Activated CD8-positive, alpha-beta memory T cell treated with anti-CD3 and anti-CD28 coated beads, Interleukin-2, amount 10 ng/mL, durations not matched to agents 7 days and 5 days (primary cell): ENCODE measurements around the gene CAPN8. TPM values are rescaled to one million over a fixed set of nuclear protein-coding genes. Genes with fewer than 3 reads are reported as not detected.

ENCODE experiments used
- ATAC-seq: fragments of 150-1000 bp; cut with Tn5 transposase; one replicate; pipeline ENCODE4 v1.10.0; 2021; ENCODE audit warnings: moderate library complexity
- CTCF ChIA-PET: fragments of 350-600 bp; sonication (Branson Sonifier 250); formaldehyde crosslinking; loops from one replicate; lab custom pipeline; 2021; ENCODE audit warnings: antibody characterized with exemption; lab: Charles Lee
- DNase-seq: peaks from one replicate; pipeline ENCODE4 v3.0.0-alpha.2; 2020
- H3K27ac Mint-ChIP-seq: one replicate; pipeline ENCODE4 v1.8.0; 2021; ENCODE audit warnings: mild to moderate bottlenecking, mixed read lengths
- H3K27me3 Mint-ChIP-seq: one replicate; pipeline ENCODE4 v1.8.0; 2021; ENCODE audit warnings: mixed read lengths
- H3K36me3 Mint-ChIP-seq: one replicate; pipeline ENCODE4 v1.8.0; 2021; ENCODE audit warnings: mild to moderate bottlenecking, mixed read lengths
- H3K4me1 Mint-ChIP-seq: one replicate; pipeline ENCODE4 v1.8.0; 2021; ENCODE audit warnings: mixed read lengths
- H3K4me3 Mint-ChIP-seq: one replicate; pipeline ENCODE4 v1.8.0; 2021; ENCODE audit warnings: mild to moderate bottlenecking, moderate library complexity, mixed read lengths
- H3K9me3 Mint-ChIP-seq: one replicate; pipeline ENCODE4 v1.8.0; 2022; ENCODE audit warnings: low read depth, mixed read lengths
- total RNA-seq, 2 experiments: library from RNA; stranded (reverse); gene quantifications; one replicate each; pipeline ENCODE4 v1.2.3, GENCODE V29; 2021

The CAPN8 gene
- total RNA-seq, 2 experiments from 2014 or later = not detected

DNA sequence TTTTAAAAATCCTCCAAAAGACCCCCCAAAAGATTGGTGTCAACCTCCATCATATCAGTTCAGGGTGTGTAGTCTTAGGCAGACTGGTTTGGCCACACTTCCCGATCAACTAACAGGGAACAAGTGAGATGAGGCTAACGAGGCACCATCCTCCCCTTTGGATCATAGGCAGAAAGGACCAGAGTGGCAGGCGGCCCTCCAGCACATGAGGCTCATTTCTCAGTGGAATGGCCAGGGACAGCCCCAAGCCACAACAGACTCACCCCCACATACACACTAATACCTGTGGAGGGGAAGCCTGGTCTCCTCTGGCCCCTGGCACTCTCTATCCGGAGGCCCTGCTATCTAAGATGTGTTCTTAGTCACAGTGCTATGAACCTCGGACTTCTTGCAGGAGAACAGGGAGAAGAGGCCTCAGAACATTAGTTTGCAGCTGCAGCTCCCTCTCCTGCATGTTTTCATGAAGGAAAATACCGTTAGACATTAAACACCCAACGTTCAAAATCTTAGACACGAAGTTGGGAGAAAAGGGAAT, 29.6 kb upstream of the CAPN8 start:
- no peaks in the 10 kb centered on the region for H3K36me3 Mint-ChIP-seq
- H3K4me1 Mint-ChIP-seq = peaks cover 10% of the 10 kb centered on the region
- DNase-seq = no peak
- ATAC-seq = no peak
- H3K27me3 Mint-ChIP-seq = no peaks in the 10 kb centered on the region
- no peak overlapping the region for H3K27ac Mint-ChIP-seq
- H3K9me3 Mint-ChIP-seq = no peaks in the 10 kb centered on the region
- CTCF ChIA-PET = interaction anchor here (0.9 to 2.7 kb wide), 5 partner anchors 11 to 85 kb away, joined by 3 to 37 read pairs (median 4); no protein-coding TSS in a partner anchor
- H3K4me3 Mint-ChIP-seq = no peak overlapping the region

DNA sequence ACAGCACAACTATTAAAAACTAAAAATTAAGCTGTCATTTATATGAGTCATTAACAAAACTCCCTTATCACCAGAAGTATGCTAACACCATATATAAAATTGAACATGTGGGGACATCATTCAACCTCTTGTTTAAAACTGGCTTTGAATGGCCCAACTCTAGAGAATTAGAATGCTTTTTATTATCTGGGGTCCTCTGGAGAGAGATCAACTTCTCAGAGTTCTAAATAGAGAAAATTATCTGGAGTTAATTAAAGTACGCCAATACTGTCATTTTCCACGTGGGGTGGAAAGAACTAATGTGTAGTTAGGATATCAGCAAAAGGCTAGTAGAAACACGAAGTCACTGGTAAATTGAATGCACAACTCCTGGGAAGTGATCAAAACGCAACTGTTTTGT, 25.6 kb upstream of the CAPN8 start:
- peaks cover 2% of the 10 kb centered on the region for H3K9me3 Mint-ChIP-seq
- H3K4me1 Mint-ChIP-seq = peaks cover 4% of the 10 kb centered on the region
- H3K27me3 Mint-ChIP-seq = peaks cover 12% of the 10 kb centered on the region
- DNase-seq (no peak), ATAC-seq (no peak)
- no peaks in the 10 kb centered on the region for H3K36me3 Mint-ChIP-seq
- H3K4me3 Mint-ChIP-seq = no peak overlapping the region
- no peak overlapping the region for H3K27ac Mint-ChIP-seq
- CTCF ChIA-PET = no interaction called here

DNA sequence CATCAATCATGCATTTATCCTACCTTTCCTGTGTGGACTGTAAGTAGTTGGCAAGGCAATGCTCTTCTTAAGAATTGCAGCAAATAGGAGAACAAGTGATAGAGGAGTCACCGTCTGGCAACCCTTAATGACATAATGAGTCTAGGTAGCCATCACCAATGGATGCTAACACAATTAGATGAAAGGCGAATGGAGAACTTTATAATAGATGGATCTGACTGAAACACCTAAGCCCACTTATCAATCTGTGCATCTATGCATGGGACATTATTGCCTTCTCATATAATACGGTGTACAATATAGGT, 18.9 kb upstream of the CAPN8 start:
- Mint-ChIP-seq H3K4me1 (peaks cover 4% of the 10 kb centered on the region), H3K9me3 (peaks cover 2% of the 10 kb centered on the region), H3K27me3 (peaks cover 28% of the 10 kb centered on the region), H3K27ac (no peak overlapping the region), H3K4me3 (no peak overlapping the region), H3K36me3 (no peaks in the 10 kb centered on the region)
- DNase-seq = no peak
- CTCF ChIA-PET = interaction anchor here (1.1 to 1.2 kb wide), 3 partner anchors 127 to 551 kb away, joined by 3 to 5 read pairs (median 3); no protein-coding TSS in a partner anchor
- ATAC-seq = no peak

DNA sequence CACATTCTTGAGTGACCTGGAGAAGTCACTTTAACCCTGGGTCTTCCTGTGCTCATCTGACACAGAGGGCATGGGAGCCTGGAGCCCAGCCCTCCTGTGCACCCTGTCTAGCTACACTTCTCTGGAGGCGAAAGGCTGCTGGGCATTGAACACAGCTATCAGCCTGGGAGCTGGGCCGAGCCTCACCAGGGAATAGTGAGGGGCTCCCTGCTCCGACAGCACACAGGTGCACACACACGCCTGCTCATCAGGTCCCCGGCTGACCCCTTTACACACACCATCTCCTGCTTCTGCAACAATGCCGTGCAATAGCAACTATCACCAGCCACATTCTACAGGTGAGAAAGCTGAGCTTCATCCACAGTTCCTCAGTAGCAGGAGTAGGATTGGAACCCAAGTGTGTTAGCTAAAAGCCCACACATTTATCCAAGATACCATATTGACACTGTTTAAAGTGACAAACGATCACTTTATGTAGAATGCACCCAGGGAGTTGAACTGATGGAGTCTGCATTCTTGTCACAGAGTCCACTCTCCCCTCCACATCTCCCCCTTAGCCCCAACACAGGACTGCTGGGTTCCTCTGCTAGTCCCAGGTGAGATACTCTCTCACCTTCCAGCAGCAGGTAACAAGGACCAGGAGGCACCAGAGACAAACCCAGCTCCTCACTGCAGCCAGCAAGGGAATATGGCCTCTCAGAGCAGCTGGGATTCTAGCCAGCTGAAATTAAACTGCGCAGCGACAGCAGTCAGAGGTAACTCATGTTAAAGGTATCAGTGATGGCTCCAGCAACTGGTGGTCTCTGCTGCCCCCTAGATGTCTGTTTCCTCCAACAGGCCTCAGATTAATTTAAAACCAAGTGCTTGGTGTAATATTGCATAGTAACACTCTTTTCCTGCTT, 18.3 kb upstream of the CAPN8 start:
- H3K4me1 Mint-ChIP-seq = peaks cover under 1% of the 10 kb centered on the region
- peaks cover 2% of the 10 kb centered on the region for H3K9me3 Mint-ChIP-seq
- no peaks in the 10 kb centered on the region for H3K36me3 Mint-ChIP-seq
- DNase-seq (peak; percentile 62), ATAC-seq (peak; percentile 42)
- peaks cover 28% of the 10 kb centered on the region for H3K27me3 Mint-ChIP-seq
- CTCF ChIA-PET = interaction anchor here (0.9 to 1.4 kb wide), 6 partner anchors 19 to 550 kb away, joined by 3 to 5 read pairs (median 3); no protein-coding TSS in a partner anchor
- no peak overlapping the region for H3K27ac Mint-ChIP-seq
- H3K4me3 Mint-ChIP-seq = no peak overlapping the region

DNA sequence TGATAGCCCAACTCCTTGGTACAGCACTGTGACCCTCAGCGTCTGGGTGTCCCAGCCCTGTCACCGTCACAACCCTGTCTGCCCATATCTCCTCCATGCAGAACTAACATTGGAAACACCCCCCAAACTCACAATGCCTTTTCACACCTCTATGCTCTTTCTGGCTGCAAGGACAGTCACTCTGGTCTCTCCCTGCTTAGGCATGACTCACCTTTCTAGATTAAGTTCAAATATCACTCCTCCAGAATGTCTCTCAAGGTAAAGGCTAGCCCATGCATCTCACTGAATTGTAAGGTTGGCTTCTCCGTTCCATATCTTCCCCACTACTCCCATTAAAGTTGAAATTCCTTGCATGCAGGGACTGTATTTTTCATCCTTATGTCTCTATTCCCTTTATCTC, 17.0 kb upstream of the CAPN8 start:
- Mint-ChIP-seq H3K4me1 (no peaks in the 10 kb centered on the region), H3K27ac (no peak overlapping the region), H3K27me3 (peaks cover 31% of the 10 kb centered on the region), H3K4me3 (no peak overlapping the region), H3K36me3 (no peaks in the 10 kb centered on the region), H3K9me3 (no peaks in the 10 kb centered on the region)
- ATAC-seq (no peak), DNase-seq (no peak)
- CTCF ChIA-PET = interaction anchor here (1.3 kb wide), 1 partner anchor 8 kb away, joined by 3 read pairs; no protein-coding TSS in a partner anchor

DNA sequence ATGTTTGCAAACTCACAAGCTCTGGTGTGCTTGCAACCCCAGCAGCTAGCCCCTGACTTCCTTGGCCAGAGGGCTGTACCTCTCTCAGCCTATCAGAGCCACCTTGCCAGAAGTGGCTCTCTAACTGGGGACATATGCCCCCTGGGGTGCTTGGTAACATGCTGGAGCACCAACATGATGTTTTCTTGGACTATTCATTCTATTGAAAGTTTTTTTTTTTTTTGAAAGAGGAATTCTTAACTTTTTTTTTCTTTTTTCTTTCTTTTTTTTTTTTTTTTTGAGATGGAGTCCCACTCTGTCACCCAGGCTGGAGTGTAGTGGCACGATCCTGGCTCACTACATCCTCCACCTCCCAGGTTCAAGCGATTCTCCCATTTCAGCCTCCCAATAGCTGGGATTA, 14.7 kb upstream of the CAPN8 start:
- Mint-ChIP-seq H3K4me1 (no peaks in the 10 kb centered on the region), H3K36me3 (no peaks in the 10 kb centered on the region), H3K9me3 (peaks cover 3% of the 10 kb centered on the region), H3K27me3 (peaks cover 27% of the 10 kb centered on the region), H3K27ac (no peak overlapping the region), H3K4me3 (no peak overlapping the region)
- ATAC-seq (no peak), DNase-seq (no peak)
- CTCF ChIA-PET = no interaction called here

DNA sequence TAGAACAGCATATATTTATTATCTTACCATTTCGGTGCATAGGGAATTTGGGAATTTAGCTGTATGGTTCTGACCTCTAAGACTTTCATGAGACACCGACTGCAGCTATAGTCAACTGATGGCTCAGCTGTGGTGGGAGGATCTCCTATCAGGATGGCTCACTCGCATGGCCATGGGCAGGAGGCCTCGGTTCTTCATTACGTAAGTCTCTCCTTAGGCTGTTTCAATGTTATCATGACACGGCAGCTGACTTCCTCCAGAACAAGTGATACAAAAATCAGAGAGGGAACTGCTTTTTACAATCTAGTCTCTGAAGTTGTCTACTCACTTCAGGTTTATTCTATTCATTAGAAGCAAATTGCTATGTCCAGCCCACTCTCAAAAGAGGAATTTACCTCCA, 13.3 kb upstream of the CAPN8 start:
- no peak overlapping the region for H3K4me3 Mint-ChIP-seq
- H3K27me3 Mint-ChIP-seq = peaks cover 22% of the 10 kb centered on the region
- ATAC-seq = no peak
- H3K27ac Mint-ChIP-seq = no peak overlapping the region
- no peak for DNase-seq
- H3K9me3 Mint-ChIP-seq = peaks cover 3% of the 10 kb centered on the region
- H3K36me3 Mint-ChIP-seq = no peaks in the 10 kb centered on the region
- CTCF ChIA-PET = no interaction called here
- no peaks in the 10 kb centered on the region for H3K4me1 Mint-ChIP-seq

DNA sequence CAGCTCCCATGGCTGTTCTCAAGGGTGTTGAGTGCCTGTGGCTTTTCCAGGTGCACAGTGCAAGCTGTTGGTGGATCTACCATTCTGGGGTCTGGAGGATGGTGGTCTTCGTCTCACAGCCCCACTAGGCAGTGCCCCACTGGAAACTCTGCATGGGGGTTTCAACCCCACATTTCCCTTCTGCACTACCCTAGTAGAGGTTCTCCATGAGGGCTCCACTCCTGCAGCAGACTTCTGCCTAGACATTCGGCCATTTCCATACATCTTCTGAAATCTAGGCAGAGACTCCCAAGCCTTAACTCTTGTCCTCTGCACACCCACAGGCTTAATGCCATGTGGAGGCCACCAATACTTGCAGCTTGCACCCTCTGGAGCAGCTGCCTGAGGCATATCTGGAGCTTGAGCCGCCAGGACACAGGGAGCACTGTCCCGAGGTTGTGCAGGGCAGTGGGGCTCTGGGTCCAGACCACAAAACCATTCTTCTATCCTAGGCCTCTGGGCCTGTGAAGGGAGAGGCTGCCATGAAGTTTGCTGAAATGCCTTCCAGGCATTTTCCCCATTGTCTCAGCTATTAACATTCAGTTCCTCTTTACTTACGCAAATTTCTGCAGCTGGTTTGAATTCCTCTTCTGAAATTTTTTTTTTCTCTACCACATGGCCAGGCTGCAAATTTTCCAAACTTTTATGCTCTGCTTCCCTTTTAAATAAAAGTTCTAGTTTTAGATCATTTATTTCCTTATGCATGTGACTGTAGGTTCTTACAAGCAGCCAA, 8.8 kb upstream of the CAPN8 start:
- CTCF ChIA-PET = no interaction called here
- Mint-ChIP-seq H3K4me1 (no peaks in the 10 kb centered on the region), H3K4me3 (no peak overlapping the region), H3K27me3 (peaks cover 15% of the 10 kb centered on the region), H3K36me3 (no peaks in the 10 kb centered on the region), H3K9me3 (peaks cover 3% of the 10 kb centered on the region), H3K27ac (no peak overlapping the region)
- ATAC-seq = no peak
- no peak for DNase-seq

DNA sequence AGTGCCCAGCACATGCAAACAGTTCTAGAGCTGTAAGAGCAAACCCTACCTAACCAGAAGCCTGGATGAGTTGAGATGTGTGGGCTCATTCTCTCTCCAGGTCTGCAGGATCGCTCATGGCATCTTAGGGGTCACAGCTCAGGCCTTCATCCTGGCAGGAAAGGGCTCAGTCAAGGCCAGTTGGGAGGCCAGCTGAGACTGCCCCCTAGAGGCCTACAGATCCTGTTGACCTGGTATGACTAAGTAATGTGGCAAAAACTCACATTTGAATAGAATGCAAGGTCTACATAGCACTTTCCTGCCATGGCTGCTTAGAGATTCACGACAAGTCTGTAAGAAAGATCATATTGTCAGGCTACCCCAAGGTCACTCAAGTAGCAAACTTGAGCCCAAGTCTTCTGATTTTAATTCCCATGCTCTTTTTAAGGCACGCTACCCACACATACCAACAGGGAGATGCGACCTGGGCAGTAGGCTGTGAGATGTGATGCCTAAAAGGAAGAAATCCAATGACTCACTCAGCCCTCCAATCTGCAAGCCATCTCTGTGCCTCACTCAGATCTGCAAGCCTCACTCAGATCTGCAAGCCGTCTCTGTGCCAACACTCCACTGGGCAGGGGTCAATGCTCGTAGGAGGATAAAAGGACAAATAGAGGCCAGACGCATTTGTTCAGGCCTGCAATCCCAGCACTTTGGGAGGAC, 5.1 kb upstream of the CAPN8 start:
- Mint-ChIP-seq H3K27ac (no peak overlapping the region), H3K4me1 (no peaks in the 10 kb centered on the region), H3K9me3 (no peaks in the 10 kb centered on the region), H3K27me3 (peaks cover 6% of the 10 kb centered on the region), H3K4me3 (no peak overlapping the region), H3K36me3 (no peaks in the 10 kb centered on the region)
- CTCF ChIA-PET = no interaction called here
- DNase-seq = no peak
- no peak for ATAC-seq

DNA sequence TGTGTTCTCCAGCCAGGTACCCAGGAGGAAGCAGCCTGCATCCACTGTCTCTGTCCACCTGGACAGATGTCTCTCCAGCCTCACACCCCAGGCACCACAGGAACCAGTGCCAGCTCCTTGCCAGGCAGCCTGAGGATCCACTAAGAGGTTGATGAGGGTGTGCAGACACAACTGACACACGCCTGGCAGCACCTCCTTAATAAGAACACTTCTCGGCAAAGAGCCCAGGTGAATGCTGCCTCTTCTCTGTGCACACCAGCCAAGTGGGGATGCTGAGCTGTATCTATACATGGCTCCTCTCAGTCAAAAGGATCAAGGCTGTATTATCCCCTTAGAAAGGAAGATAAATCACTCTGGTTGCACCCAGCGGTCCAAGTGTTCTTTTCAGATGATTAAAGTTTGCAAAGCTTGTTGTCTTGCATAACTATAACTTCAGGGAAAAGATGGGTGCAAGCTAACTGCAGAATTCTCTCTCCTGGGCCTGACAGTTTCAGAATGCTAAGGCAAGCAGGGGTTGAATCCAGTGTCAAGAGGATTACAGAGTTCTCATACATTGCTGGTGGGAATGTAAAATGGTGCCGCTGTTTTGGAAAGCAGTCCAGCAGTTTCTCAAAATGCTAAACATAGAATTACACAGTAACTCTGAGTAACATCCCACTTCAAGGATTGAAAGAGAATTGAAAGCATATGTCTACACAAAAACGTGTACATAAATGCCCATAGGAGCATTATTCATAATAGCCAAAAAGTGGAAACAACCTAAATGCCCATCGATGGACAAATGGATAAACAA, 3.7 kb upstream of the CAPN8 start:
- CTCF ChIA-PET = no interaction called here
- peaks cover 6% of the 10 kb centered on the region for H3K27me3 Mint-ChIP-seq
- H3K27ac Mint-ChIP-seq = no peak overlapping the region
- DNase-seq (no peak), ATAC-seq (no peak)
- H3K9me3 Mint-ChIP-seq = no peaks in the 10 kb centered on the region
- H3K4me3 Mint-ChIP-seq = no peak overlapping the region
- no peaks in the 10 kb centered on the region for H3K4me1 Mint-ChIP-seq
- H3K36me3 Mint-ChIP-seq = no peaks in the 10 kb centered on the region

DNA sequence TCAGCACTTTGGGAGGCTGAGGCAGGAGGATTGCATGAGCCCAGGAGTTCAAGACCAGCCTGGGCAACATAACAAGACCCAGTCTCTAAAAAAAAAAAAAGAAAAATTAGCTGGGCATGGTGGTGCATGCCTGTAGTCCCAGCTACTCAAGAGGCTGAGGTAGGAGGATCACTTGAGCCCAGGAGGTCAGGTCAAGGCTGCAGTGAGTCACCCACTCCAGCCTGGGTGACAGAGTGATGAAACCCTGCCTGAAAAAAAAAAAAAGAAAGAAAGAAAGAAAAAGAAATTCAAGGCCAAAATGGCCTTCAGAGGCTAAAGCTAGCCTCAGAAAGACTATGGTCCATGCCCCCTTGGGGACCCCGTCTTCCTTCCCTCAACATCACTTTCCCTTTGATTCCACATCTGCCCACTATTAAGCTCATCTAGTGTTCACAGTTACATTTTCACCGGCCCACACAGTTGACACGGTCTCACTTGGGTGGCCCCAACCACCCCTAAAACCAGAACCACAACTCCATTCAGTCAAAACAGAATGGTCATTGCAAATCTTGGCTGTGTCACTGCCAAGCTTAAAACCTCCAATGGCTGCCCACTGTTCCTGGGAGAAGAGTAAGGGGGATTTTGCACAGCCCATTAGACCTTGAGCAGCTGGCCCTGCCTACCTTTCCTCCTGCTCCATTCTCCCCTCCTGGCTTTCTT, 2.1 kb upstream of the CAPN8 start:
- peaks cover 18% of the 10 kb centered on the region for H3K27me3 Mint-ChIP-seq
- CTCF ChIA-PET = interaction anchor here (0.7 kb wide), 2 partner anchors 50 to 666 kb away, joined by 3 read pairs; no protein-coding TSS in a partner anchor
- no peaks in the 10 kb centered on the region for H3K9me3 Mint-ChIP-seq
- H3K36me3 Mint-ChIP-seq = no peaks in the 10 kb centered on the region
- DNase-seq (no peak), ATAC-seq (no peak)
- H3K27ac Mint-ChIP-seq = no peak overlapping the region
- H3K4me1 Mint-ChIP-seq = no peaks in the 10 kb centered on the region
- no peak overlapping the region for H3K4me3 Mint-ChIP-seq

DNA sequence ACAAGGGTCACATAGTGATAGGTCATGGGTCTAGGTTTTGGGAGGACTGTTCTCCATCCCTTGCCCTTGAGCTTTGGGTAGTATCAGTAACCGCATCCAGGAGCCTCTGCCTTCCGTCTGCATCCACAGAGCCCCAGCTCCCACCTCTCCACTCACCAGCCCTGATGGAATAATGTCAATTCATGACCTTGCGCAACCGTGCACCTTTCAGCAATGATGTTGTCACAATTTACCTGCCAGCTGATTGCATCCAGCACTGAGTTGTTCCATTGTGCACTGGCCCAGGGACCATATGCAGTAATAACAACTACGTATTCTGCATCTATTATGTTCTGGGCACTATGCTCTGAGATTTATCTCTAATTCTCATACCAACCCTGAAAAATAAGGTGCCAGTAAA, 1.4 kb downstream of the CAPN8 start:
- CTCF ChIA-PET = interaction anchor here (1.2 kb wide), 1 partner anchor 20 kb away, joined by 3 read pairs; no protein-coding TSS in a partner anchor
- peaks cover 31% of the 10 kb centered on the region for H3K27me3 Mint-ChIP-seq
- no peaks in the 10 kb centered on the region for H3K36me3 Mint-ChIP-seq
- DNase-seq (no peak), ATAC-seq (no peak)
- H3K27ac Mint-ChIP-seq = no peak overlapping the region
- no peaks in the 10 kb centered on the region for H3K9me3 Mint-ChIP-seq
- no peaks in the 10 kb centered on the region for H3K4me1 Mint-ChIP-seq
- H3K4me3 Mint-ChIP-seq = no peak overlapping the region
